ENCODE measurements around the gene SCAMP2.
"Not testable (repeated sequence)": the region's sequence is repeated elsewhere in the genome, so short reads cannot be mapped to it uniquely, and the experiment has no call there.

Gene SCAMP2

DNA sequence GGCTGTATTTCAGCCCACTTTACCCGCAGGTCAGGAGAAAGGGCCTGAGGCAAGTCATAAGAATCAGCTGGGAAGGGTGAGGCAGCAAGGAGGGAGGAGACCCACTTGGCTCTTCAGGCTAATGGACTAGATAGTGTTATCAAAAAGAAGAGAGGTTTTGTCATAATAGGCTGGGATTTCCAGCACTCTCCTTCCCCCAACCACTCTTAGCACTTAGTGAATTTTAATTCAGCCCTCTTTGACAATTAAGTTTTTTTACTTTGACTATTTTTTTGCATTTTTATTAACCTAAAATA is 17.4 kb upstream of the SCAMP2 start:
- no peak for DNase-seq (ENCODE audit: low read depth)

DNA sequence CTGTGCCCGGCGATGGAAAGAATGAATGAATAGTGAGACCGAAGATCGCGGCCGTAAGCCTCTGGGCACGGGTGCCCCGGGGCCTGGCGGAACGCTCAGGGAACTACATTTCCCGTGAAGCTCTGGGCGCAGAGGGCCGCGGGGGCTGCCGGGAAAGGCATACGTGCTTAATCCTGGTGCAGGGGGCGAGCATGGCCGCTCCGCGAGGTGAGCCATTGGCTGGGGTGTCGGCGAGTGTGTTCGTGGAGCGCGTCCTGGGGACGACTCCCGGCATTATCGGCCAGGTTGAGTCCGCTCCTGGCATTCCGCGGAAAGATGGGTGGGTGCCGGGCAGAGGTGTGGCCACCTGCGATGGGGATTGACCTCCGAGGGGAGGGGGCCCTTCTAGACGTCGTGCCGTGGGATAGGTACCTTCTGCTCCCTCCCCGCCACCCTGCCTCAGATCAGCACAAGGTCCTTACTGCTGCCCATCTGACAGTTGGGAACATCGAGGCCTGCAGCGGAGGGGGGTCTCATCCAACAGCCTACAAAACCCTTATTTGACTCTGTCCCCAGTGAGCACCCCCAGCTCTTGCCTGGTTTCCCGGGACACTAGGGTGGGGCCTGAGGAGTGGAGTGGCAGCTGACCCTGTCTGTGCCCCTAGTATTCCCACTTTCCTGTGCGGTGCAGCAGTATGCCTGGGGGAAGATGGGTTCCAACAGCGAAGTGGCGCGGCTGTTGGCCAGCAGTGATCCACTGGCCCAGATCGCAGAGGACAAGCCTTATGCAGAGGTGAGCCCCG is 16.9 kb upstream of the SCAMP2 start, which contains the start of gene MPI:
Gene MPI (plus strand): TSS at position 160 of the 782 bp plus-strand sequence. CDS start 32 bp downstream, at position 192.
- peak; percentile 70 for DNase-seq (ENCODE audit: low read depth)

DNA sequence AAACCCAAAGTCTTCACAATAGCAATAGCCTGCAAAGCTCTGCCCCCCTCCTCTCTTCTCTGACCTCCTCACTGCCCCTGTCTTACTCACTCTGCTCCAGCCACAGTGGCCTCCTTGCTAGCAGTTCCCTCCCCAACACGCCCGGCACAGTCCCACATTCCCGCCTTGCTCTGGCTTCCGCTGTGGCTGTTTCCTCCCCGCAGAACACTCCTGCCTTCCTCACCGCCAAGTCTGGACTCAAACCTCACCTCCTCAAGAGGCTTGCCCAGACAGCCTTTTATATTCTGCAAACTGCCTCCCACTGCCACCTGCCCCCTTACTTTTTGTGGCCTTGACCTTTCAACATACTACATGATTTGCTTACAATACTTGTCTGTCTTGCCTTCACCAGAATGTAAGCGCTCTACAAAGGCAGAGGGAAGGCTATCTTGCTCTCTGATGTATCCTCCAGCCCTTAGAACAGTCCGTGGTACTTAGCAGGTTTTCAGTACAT is 16.3 kb upstream of the SCAMP2 start:
- no peak for DNase-seq (ENCODE audit: low read depth)

DNA sequence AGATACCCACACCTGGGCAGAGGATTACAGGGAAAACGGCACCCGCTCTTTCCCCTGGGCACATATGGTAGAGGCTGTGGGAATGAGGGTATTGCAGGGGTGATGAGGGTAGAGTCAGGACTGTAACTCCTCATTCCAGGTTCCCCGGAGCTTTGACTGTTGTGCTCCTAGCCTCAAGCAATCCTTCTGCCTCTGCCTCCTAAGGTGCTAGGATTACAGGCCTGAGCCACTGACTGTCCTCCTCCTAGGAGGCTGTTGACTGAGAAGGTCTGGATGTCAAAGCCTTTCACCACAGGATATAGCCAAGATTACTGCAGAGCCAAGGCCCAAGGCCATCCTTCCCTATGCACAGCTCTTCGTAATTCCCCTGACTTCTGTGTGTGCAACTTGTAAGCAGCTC is 15.6 kb upstream of the SCAMP2 start:
- DNase-seq (ENCODE audit: low read depth) = no peak

DNA sequence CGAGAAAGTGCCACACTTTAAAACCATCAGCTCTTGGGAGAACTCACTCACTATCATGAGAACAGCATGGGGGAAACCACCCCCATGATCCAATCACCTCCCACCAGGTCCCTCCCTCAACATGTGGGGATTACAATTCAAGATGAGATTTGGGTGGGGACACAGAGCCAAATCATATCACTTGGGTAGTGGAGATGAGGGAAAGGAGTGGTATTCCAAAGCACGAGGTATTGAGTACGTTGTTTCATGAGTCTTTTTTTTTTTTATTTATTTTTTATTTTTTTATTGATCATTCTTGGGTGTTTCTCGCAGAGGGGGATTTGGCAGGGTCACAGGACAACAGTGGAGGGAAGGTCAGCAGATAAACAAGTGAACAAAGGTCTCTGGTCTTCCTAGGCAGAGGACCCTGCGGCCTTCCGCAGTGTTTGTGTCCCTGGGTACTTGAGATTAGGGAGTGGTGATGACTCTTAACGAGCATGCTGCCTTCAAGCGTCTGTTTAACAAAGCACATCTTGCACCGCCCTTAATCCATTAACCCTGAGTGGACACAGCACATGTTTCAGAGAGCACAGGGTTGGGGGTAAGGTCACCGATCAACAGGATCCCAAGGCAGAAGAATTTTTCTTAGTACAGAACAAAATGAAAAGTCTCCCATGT is 14.5 kb upstream of the SCAMP2 start:
- DNase-seq (ENCODE audit: low read depth) = not testable (repeated sequence)

DNA sequence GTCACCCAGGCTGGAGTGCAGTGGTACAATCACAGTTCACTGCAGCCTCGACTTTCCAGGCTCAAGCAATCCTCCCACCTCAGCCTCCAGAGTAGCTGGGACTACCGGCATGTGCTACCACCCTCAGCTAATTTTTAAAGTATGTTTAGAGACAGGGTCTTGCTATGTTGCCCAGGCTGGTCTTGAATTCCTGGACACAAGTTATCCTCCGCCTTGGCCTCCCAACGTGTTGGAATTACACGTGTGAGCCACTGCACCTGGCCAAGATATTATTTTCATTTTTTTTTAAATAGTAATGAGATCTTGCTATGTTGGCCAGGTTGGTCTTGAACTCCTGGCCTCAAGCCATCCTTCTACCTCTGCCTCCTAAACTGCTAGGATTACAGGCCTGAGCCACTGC is 12.3 kb upstream of the SCAMP2 start:
- no peak for DNase-seq (ENCODE audit: low read depth)

DNA sequence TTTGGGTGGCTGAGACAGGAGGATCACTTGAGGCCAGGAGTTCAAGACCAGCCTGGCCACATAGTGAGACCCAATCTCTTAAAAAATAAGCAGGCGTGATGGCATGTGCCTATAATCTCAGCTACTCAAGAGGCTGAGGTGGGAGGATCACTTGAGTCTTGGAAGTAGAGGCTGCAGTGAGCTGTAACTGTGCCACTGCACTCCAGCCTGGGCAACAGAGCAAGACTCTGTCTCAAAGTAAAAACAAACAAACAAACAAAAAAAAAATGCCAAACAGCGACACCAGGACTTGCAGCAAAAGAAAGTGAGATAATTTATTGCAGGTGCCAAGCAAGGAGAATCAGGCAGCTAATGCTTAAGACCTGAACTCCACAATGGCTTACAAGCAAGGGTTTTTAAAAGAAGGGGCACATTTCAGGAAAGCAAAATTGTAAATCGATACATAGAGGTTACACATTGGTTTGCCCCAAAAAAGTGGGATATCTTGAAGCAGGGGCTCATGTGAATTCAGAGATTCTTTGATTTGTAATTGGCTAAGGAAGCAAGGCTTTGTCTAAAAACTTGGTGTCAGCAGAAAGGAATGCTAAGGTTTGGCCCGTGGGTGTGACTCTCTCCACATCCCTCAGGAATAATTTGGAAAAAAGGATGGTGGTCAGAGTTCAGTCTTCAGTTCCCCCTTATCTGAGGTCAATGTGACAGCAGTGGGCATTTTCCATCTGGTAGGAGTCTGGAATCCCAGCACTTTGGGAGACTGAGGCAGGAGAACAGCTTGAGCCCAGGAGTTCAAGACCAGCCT is 11.5 kb upstream of the SCAMP2 start:
- no peak for DNase-seq (ENCODE audit: low read depth)

DNA sequence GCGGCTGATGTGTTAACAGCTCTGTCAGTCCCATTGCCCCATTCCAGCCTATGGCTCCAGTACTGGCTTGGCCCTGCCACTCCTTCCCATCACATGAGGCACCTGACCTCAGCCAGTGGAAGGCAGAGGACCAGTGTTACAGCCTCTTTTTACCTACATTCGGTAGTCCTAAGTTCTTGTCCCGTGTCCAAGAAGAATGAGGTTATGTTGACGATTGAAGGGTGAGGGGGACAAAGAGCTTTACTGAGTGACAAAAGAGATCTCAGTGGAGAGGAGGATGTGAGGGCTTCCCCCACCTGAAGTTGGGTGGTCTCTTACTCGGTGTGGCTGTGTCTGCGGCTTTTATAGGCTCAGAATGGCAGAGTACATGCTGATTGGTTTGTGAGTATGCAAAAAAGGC is 9.4 kb upstream of the SCAMP2 start:
- no peak for DNase-seq (ENCODE audit: low read depth)

DNA sequence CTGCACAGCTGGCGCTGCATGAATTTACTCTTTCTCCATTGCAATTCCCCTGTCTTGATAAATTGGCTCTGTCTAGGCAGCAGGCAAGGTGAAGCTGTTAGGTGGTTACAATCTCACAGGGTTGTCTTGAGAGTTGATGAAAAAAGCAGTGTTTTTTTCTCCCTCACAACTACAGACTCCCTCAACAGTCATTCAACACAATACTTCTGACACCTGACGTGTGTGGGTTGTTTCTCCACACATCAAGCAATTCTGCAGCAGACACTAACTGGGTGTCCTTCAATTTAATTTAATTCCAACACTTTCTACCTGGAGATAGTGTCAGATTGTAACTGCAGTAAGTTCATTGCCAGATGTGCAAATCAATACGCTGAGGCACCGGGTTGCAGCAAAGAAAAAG is 5.1 kb upstream of the SCAMP2 start:
- DNase-seq (ENCODE audit: low read depth) = no peak

DNA sequence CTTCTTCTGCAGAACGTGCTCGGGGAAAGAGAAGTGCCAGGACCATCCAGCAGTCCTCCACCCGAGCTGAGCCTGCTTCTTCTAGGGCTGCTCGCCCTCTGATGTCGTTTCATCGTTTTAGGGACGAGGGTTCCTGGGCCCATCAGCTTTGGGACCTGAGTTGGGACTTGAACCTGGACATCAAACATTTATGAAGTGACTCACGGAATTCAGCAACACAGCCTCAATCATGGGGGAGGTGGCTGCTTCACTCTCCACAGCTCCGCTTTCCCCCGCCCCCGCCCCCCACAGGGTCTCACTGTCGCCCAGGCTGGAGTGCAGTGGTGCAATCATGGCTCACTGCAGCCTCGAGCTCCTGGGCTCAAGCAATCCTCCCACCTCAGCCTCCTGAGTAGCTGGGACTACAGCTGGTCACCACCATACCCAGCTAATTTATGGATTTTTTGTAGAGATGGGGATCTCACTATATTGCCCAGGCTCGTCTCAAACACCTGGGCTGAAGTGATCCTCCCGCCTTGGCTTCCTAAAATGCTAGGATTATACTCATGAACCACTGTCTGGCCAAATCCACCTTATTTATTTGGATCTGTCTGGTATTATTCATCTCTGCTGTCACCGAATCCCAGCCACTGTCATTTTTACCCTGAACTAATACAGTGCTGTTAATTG is 725 bp upstream of the SCAMP2 start:
- no peak for DNase-seq (ENCODE audit: low read depth)

DNA sequence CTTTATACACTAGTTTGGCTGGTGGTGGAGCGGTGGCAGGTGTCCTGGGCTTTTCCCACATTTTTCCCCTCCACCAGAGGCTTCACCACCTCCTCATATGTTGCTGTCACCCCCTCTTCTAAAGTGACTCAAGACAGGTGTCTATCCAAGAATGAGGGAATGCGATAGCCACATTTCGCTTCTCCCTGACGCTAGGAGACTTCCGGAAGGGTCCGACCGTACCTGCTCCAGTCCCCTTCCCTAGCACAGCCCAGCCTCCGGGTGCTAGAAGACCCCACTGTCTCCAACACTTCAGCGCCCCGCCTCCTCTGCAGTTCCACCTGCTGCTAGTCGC is 496 bp downstream of the SCAMP2 start:
- no peak for DNase-seq (ENCODE audit: low read depth)

DNA sequence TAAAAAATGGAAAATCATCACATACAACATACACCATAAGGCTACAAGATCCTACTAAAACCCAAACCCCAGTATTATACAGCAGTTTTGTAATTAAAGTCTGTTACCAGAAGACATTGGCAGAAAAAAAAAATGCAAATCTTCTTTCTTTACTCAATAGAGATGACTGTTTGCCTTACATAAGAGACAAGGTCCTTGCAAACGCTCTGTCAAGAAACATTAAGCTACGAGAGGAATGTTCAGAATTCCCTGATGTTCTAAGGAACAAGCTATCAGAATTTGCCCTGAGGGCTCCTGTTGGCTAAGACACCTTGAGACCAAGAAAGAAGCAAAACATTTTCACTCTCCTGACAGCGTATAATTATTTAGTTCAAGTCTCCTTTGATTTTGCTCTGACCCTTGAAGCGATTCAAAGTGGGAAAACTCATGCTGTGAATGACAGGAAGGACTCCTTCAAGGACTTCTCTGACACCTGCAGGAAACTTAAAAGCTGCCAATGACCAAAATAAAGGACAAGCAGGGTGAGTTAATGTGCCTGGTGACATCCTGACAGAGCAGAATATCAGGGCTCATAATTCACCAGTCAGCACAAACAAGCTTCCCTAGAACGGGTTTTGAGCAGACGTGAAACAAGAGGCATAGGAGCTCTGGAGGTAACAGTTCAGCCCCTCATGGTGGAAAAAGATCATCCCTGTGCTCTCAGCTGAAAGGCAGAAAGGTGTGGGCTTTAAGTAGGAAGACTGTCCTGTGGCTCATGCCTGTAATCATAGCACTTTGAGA is 2.5 kb downstream of the SCAMP2 start:
- DNase-seq (ENCODE audit: low read depth) = no peak

DNA sequence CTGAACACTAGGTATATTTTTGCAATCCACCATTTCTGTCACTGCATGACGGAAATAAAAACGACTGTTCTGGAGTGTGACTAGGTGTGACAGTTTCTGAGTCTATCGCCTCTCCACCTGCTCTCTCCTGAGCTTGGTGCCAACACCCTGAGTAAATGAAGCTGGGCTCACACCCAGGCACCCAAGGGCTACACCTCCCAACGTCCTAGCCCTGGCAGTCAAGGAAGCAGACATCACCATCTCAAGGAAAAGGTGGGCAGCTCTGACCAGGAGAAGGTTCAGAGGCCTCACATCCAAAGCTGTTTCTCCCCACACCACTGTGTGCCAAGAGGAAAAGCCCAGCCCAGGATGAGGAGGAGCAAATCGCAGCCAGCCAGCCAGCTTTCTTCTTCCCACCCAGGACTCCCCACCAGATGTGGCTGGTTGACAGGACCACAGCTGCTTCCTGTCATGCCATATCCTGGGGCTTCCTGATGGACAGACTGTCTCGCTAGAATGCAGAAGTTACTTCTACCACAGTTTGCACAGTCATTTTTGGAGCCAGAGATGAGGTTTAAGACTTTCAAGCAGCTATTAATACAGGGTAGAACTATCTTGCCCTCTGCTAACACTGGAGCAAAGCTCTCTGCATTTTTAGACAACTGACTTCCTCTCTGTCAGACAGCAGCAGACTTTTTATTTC is 3.3 kb downstream of the SCAMP2 start:
- DNase-seq (ENCODE audit: low read depth) = no peak

DNA sequence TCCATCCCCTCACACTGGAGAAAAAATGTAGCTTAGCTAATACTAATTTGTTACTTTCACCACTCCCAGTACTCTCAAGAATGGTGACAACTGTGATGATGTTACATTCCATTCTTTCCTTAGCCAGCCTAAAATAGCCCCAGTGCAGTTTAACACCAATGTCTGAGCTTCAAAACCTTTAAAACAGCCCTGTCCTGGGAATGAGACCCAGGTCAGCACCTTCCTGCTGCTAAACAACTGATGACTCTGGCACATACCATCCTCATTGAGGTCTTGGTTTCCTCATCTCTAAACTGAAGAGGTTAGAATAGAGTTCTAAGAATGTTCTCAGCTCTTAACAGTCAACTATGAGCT is 3.8 kb downstream of the SCAMP2 start:
- DNase-seq (ENCODE audit: low read depth) = no peak

DNA sequence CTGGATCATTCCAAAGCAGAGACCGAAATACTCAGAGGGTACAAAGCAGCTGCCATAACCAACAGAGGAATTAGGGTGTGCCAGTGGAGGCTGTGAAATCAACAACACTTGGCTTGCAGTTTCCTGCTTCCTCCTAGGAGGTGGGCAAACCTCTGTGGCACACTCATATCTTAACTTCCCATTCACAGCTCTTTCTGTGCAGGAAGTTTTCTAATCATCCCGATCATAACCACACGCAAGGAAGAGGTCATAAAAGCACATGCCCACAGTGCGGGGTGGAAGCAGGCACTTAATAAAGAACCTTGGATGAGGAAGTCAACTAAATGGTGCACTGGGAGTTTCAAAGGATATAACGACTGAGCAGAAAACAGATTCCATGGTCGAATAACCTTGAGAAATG is 5.1 kb downstream of the SCAMP2 start:
- DNase-seq (ENCODE audit: low read depth) = no peak

DNA sequence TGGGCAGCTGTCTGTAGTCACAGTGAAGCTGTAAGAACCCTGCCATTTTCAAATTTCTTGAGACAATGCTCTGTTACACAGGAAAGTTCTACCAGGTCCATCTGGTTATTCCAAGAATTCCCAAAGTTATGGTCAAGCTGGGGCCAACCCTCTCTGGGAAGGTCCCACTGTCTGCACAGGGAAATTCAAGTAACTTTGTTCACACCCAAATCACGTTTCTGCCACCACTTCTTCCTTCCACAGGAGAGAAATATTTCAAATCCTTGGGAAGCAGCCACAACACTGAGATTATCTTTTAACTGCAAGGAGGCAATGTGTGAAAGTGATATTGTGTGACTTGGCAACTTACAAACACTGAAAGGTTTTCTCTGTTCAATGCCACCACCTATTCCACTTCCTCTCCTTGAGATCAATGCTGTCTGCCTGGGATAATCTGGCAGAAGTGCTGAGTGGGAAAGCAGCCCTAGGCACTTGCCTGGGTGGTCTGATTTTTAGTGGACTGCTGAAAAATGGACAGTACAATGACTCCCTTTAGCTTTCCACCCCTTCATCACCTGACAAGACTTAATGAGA is 5.6 kb downstream of the SCAMP2 start:
- DNase-seq (ENCODE audit: low read depth) = no peak

DNA sequence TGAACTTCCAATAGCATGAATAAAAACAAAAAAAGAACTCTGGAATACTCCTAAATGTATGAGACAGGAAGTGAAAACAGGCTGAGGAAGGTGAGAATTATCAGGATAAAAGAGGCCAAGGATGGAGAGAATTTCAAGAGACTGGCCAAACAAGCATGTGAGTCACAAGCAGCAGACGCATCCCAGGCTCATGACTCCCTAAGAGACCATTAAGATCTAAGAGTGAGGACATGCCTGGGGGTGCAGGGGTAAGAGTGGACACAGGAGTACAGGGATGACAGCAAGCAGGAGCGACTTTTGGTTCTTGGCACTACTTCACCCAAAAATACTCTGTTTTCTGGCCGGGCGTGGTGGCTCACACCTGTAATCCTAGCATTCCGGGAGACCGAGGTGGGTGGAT is 7.1 kb downstream of the SCAMP2 start:
- no peak for DNase-seq (ENCODE audit: low read depth)

DNA sequence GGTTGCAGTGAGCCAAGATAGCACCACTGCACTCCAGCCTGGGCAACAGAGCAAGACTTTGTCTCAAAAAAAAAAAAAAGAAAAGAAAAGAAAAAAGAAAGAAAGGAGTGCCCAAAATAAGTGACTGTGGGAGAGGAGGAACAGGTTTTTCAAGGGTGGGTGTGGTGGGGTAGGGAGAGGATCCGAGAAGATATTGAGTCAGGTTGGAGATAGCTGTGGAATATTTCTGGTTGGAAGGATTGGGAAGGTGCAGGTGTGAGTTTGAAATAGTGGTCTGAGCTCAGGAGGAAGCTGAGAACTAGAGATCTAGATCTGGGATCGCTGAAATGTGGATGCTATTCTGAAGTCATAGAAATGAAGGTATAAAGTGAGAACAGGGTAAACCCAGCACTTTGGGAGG is 7.8 kb downstream of the SCAMP2 start:
- no peak for DNase-seq (ENCODE audit: low read depth)

DNA sequence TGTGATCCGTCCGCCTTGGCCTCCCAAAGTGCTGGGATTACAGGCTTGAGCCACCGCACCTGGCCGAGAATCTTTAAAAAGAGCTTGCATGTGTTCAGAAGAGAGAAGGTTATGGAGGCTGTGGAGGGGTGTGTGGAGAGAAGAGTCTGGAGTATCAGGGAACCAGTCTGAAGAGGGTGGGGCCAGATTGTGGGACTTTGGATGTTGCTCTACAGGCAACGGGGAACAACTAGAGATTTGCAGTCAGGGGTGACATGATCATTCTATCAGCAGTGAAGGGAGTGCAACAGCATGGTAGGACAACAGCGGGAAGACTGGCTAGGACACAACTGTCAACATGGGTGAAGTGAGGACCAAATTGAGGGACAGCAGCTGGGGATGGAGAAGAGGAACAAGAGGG is 8.9 kb downstream of the SCAMP2 start:
- DNase-seq (ENCODE audit: low read depth) = no peak

DNA sequence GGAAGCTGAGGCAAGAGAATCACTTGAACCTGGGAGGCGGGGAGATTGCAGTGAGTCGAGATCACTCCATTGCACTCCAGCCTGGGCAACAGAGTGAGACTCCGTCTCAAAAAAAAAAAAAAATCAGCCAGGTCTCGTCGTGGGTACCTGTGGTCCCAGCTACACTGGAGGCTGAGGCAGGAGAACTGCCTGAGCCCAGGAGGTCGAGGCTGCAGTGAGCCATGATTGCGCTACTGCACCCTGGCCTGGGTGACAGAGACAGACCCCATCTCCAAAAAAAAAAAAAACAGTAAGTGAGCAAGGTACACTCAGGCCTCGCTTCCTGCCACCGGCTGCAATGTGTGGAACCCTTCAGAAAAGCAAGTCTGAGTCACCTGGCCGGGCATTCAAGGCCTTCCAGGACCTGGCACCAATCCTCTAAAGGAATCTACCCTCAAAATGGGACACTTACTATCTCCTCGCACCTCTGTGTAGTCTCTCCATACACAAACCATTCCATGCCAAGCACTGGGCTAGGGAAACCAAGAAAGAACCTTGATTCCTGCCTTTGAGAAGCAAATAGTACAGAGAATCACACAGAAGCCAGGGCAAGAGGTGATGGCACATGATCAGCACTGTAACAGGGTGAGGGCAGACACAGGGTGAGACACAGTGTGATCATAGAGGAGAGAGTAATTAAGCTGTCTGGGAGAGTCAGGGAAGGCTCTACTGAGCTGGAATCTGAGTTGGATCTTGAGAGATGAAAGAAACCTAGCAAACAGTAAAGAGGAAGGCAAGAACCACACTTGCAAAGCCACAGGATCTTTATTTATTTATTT is 9.7 kb downstream of the SCAMP2 start:
- no peak for DNase-seq (ENCODE audit: low read depth)
